K562 (cell line): ENCODE results near the gene LUZP1.

Experiments used
- ILK ChIP-seq: fragments of 450-650 bp; IDR thresholded peaks from 2 replicates; pipeline ENCODE4 v1.6.1; 2016; ENCODE audit warnings: missing genetic modification characterization, low read depth, mild to moderate bottlenecking, missing compliant biosample characterization, moderate library complexity, borderline replicate concordance
- TAF1 ChIP-seq: IDR thresholded peaks from 2 replicates; pipeline ENCODE4 v1.6.1; 2011; ENCODE audit warnings: mild to moderate bottlenecking, low read length, moderate library complexity; ENCODE audit not compliant: insufficient read depth, control insufficient read depth, severe bottlenecking; ENCODE audit errors: extremely low read depth

- no peak for TF ChIP-seq TAF1
- no peak for TF ChIP-seq ILK
These were observed 118.5 kb downstream of the LUZP1 start for GRCh38 chr1:23050201-23050600.
